CD4-positive, CD25-positive, alpha-beta regulatory T cell (primary cell): Measurements from ENCODE around the gene TTF2. TPM values are rescaled to one million over a fixed set of nuclear protein-coding genes. Genes with fewer than 3 reads are reported as not detected.
"Not testable (repeated sequence)": the region's sequence is repeated elsewhere in the genome, so short reads cannot be mapped to it uniquely, and the experiment has no call there.

Experiments
- ATAC-seq, 2 donors: fragments of 150-1000 bp; cut with Tn5 transposase; one replicate each; pipeline ENCODE4 v1.10.0; 2021; ENCODE audit warnings: low read depth in 2 of 2, moderate number of reproducible peaks in 2 of 2, moderate library complexity in 1 of 2
- DNase-seq, 3 donors: peaks; one replicate each; pipeline versions ENCODE4 v3.0.0 to v3.0.0-alpha.2; 2012 to 2022; ENCODE audit warnings: mixed read lengths in 1 of 3
- H3K27ac ChIP-seq: one replicate; pipeline ENCODE4 v1.7.0; 2013; ENCODE audit warnings: mild to moderate bottlenecking, low read length; ENCODE audit not compliant: insufficient read depth, poor library complexity, severe bottlenecking
- H3K27me3 ChIP-seq: one replicate; pipeline ENCODE4 v1.7.0; 2013; ENCODE audit warnings: low read length; ENCODE audit not compliant: control insufficient read depth, insufficient read depth
- H3K36me3 ChIP-seq: one replicate; pipeline ENCODE4 v1.7.0; 2013; ENCODE audit warnings: mild to moderate bottlenecking, low read length, moderate library complexity; ENCODE audit not compliant: control insufficient read depth, insufficient read depth
- H3K4me1 ChIP-seq: 2 replicates; pipeline ENCODE4 v1.7.0; 2013; ENCODE audit warnings: mild to moderate bottlenecking, low read length; ENCODE audit not compliant: insufficient read depth, control insufficient read depth, poor library complexity, severe bottlenecking
- H3K4me3 ChIP-seq: one replicate; pipeline ENCODE4 v1.7.0; 2013; ENCODE audit warnings: low read depth, mild to moderate bottlenecking, low read length, moderate library complexity
- H3K9me3 ChIP-seq, 2 experiments: 1 replicate in 1 of 2; 2 replicates in 1 of 2; pipeline ENCODE4 v1.7.0; 2013; ENCODE audit warnings: low read length in 2 of 2, mild to moderate bottlenecking in 1 of 2, moderate library complexity in 1 of 2; ENCODE audit not compliant: control insufficient read depth in 2 of 2
- H3K27ac Mint-ChIP-seq, 3 donors: one replicate each; pipeline ENCODE4 v1.8.0; 2020 to 2022; ENCODE audit warnings: mild to moderate bottlenecking in 3 of 3, mixed read lengths in 3 of 3, moderate library complexity in 2 of 3
- H3K27me3 Mint-ChIP-seq: one replicate; pipeline ENCODE4 v1.8.0; 2022; ENCODE audit warnings: mild to moderate bottlenecking, mixed read lengths
- H3K36me3 Mint-ChIP-seq: one replicate; pipeline ENCODE4 v1.8.0; 2020; ENCODE audit warnings: mixed read lengths
- H3K4me1 Mint-ChIP-seq, 4 donors: one replicate each; pipeline ENCODE4 v1.8.0; 2020 to 2022; ENCODE audit warnings: mixed read lengths in 4 of 4, mild to moderate bottlenecking in 1 of 4
- H3K4me3 Mint-ChIP-seq, 4 donors: one replicate each; pipeline ENCODE4 v1.8.0; 2020 to 2022; ENCODE audit warnings: mild to moderate bottlenecking in 4 of 4, mixed read lengths in 4 of 4, moderate library complexity in 3 of 4
- H3K9me3 Mint-ChIP-seq, 7 donors: one replicate each; pipeline ENCODE4 v1.8.0; 2020 to 2022; ENCODE audit warnings: mixed read lengths in 7 of 7, mild to moderate bottlenecking in 3 of 7, moderate library complexity in 2 of 7
- polyA plus RNA-seq, 4 donors: library from polyadenylated mRNA; unstranded; fragments of 300-500 nt; fragmentation: Illumina TruSeq; gene quantifications; one replicate each; pipeline ENCODE4 v1.2.3, GENCODE V29; 2021
- total RNA-seq: library from RNA; stranded (reverse); gene quantifications from one replicate; pipeline ENCODE4 v1.2.3, GENCODE V29; 2022

The TTF2 gene
- total and polyA plus RNA-seq, 5 donors from 2014 or later: 5.3 to 58.9 (median 11.1) TPM

GRCh38 chr1:117146575-117147340 lies 86.6 kb downstream of the TTF2 start:
- Mint-ChIP-seq H3K4me1 (no peaks in the 10 kb centered on the region), H3K36me3 (no peaks in the 10 kb centered on the region), H3K4me3 (no peak overlapping the region), H3K27ac (no peak overlapping the region), H3K27me3 (peaks cover 50% of the 10 kb centered on the region), H3K9me3 (peaks cover 0 to 10% (median 0%) of the 10 kb centered on the region in 7 donors)
- no peak for DNase-seq
- no peaks in the 10 kb centered on the region for H3K9me3 ChIP-seq
- H3K27me3 ChIP-seq: peaks cover 4% of the 10 kb centered on the region
- H3K36me3 ChIP-seq: no peaks in the 10 kb centered on the region
- H3K27ac ChIP-seq: no peak overlapping the region
- ATAC-seq: no peak
- H3K4me3 ChIP-seq: no peak overlapping the region
- H3K4me1 ChIP-seq: no peaks in the 10 kb centered on the region

GRCh38 chr1:117147341-117147831 lies 87.3 kb downstream of the TTF2 start:
- ATAC-seq (no peak), DNase-seq (no peak)
- H3K9me3 Mint-ChIP-seq: peaks cover 0 to 10% (median 0%) of the 10 kb centered on the region in 7 donors
- Histone ChIP-seq H3K27me3 (peaks cover 4% of the 10 kb centered on the region), H3K4me3 (no peak overlapping the region), H3K4me1 (no peaks in the 10 kb centered on the region), H3K36me3 (no peaks in the 10 kb centered on the region), H3K27ac (no peak overlapping the region), H3K9me3 (no peaks in the 10 kb centered on the region)
- H3K27ac Mint-ChIP-seq: no peak overlapping the region
- no peaks in the 10 kb centered on the region for H3K36me3 Mint-ChIP-seq
- no peak overlapping the region for H3K4me3 Mint-ChIP-seq
- H3K27me3 Mint-ChIP-seq: peaks cover 50% of the 10 kb centered on the region
- H3K4me1 Mint-ChIP-seq: no peaks in the 10 kb centered on the region

GRCh38 chr1:117147856-117148588 lies 87.9 kb downstream of the TTF2 start:
- Histone ChIP-seq H3K27me3 (peaks cover 4% of the 10 kb centered on the region), H3K4me1 (no peaks in the 10 kb centered on the region), H3K4me3 (no peak overlapping the region), H3K9me3 (no peaks in the 10 kb centered on the region), H3K27ac (no peak overlapping the region), H3K36me3 (no peaks in the 10 kb centered on the region)
- no peak overlapping the region for H3K27ac Mint-ChIP-seq
- no peak for ATAC-seq
- H3K27me3 Mint-ChIP-seq: peaks cover 50% of the 10 kb centered on the region
- H3K9me3 Mint-ChIP-seq: peaks cover 0 to 10% (median 0%) of the 10 kb centered on the region in 7 donors
- H3K4me3 Mint-ChIP-seq: no peak overlapping the region
- no peaks in the 10 kb centered on the region for H3K36me3 Mint-ChIP-seq
- no peaks in the 10 kb centered on the region for H3K4me1 Mint-ChIP-seq
- DNase-seq: no peak

- ATAC-seq: no peak
Observed at GRCh38 chr1:117150316-117150715, 90.2 kb downstream of the TTF2 start.

GRCh38 chr1:117151305-117151704 lies 91.2 kb downstream of the TTF2 start:
- not testable (repeated sequence) for H3K36me3 ChIP-seq, H3K27ac ChIP-seq, H3K4me1 ChIP-seq, H3K27ac Mint-ChIP-seq, ATAC-seq, DNase-seq, H3K27me3 ChIP-seq, H3K9me3 ChIP-seq, H3K4me3 ChIP-seq, H3K36me3 Mint-ChIP-seq, H3K9me3 Mint-ChIP-seq, H3K4me3 Mint-ChIP-seq, H3K4me1 Mint-ChIP-seq
- H3K27me3 Mint-ChIP-seq: peaks cover 28% of the 10 kb centered on the region

More at GRCh38 chr1:117150316-117150715, 90.2 kb downstream of the TTF2 start:
- no peaks in the 10 kb centered on the region for H3K36me3 ChIP-seq
- H3K4me1 ChIP-seq: no peaks in the 10 kb centered on the region
- Mint-ChIP-seq H3K4me1 (no peaks in the 10 kb centered on the region), H3K36me3 (no peaks in the 10 kb centered on the region), H3K4me3 (no peak overlapping the region), H3K9me3 (peaks cover 0 to 10% (median 0%) of the 10 kb centered on the region in 7 donors), H3K27ac (no peak overlapping the region), H3K27me3 (peaks cover 36% of the 10 kb centered on the region)
- no peaks in the 10 kb centered on the region for H3K9me3 ChIP-seq
- H3K4me3 ChIP-seq: no peak overlapping the region
- H3K27ac ChIP-seq: no peak overlapping the region
- peaks cover 4% of the 10 kb centered on the region for H3K27me3 ChIP-seq
- no peak for DNase-seq

Other genes starting within 250 kb of the TTF2 start
- 0.10 TPM for gene PTGFRN, start 150.4 kb upstream of the TTF2 start, total RNA-seq
- under 1 TPM in 2 of 4 donors, not detected in 2; 0.02 to 0.17 TPM for gene PTGFRN, start 150.4 kb upstream of the TTF2 start, polyA plus RNA-seq
- gene CD101, start 58.6 kb upstream of the TTF2 start, total RNA-seq: 14.9 TPM
- 10 to 100 TPM in 2 of 4 donors, 1 to 10 TPM in 2; 4.3 to 38.9 (median 19.4) TPM for gene CD101, start 58.6 kb upstream of the TTF2 start, polyA plus RNA-seq
- 0.84 TPM for gene TRIM45, start 61.4 kb downstream of the TTF2 start, total RNA-seq
- gene TRIM45, start 61.4 kb downstream of the TTF2 start, polyA plus RNA-seq: under 1 TPM in 3 of 4 donors, not detected in 1; 0.05 to 0.16 (median 0.06) TPM
- gene VTCN1, start 150.6 kb downstream of the TTF2 start, total RNA-seq: not detected
- gene VTCN1, start 150.6 kb downstream of the TTF2 start, polyA plus RNA-seq: not detected